GM23248 (cell line): Measurements from ENCODE around the gene VEGFC. TPM values are rescaled to one million over a fixed set of nuclear protein-coding genes. Genes with fewer than 3 reads are reported as not detected.

Experiments used
- DNase-seq: peaks from one replicate; pipeline ENCODE4 v3.0.0-alpha.2; 2015
- H2AFZ ChIP-seq: fragments of 200-600 bp; sonication (generic); 2 replicates; pipeline ENCODE4 v1.6.1; 2016; ENCODE audit warnings: antibody characterized with exemption
- H3F3A ChIP-seq: fragments of 200-600 bp; sonication (generic); 2 replicates; pipeline ENCODE4 v1.6.1; 2016; ENCODE audit warnings: mild to moderate bottlenecking, antibody characterized with exemption, mixed run types; ENCODE audit not compliant: insufficient read depth
- H3K27ac ChIP-seq: fragments of 200-600 bp; sonication (generic); 2 replicates; pipeline ENCODE4 v1.5.1; 2016; ENCODE audit warnings: mild to moderate bottlenecking
- H3K27me3 ChIP-seq: fragments of 200-600 bp; sonication (generic); replicated peaks from 2 replicates; pipeline ENCODE4 v1.6.1; 2016; ENCODE audit warnings: mild to moderate bottlenecking; ENCODE audit not compliant: insufficient read depth
- H3K36me3 ChIP-seq: fragments of 200-600 bp; sonication (generic); 2 replicates; pipeline ENCODE4 v1.6.1; 2016; ENCODE audit warnings: low read depth, mild to moderate bottlenecking
- H3K4me1 ChIP-seq: fragments of 200-600 bp; sonication (generic); 2 replicates; pipeline ENCODE4 v1.6.1; 2016; ENCODE audit warnings: mild to moderate bottlenecking; ENCODE audit not compliant: insufficient read depth
- H3K4me2 ChIP-seq: fragments of 200-600 bp; sonication (generic); one replicate; pipeline ENCODE4 v1.6.1; 2016; ENCODE audit warnings: mild to moderate bottlenecking; ENCODE audit not compliant: unreplicated experiment
- H3K4me3 ChIP-seq: fragments of 200-600 bp; sonication (generic); 2 replicates; pipeline ENCODE4 v1.5.1; 2016; ENCODE audit warnings: mild to moderate bottlenecking
- H3K79me2 ChIP-seq: fragments of 200-600 bp; sonication (generic); 2 replicates; pipeline ENCODE4 v1.6.1; 2016; ENCODE audit warnings: mild to moderate bottlenecking; ENCODE audit not compliant: insufficient read depth
- H3K9ac ChIP-seq: fragments of 200-600 bp; sonication (generic); 2 replicates; pipeline ENCODE4 v1.6.1; 2016; ENCODE audit warnings: mild to moderate bottlenecking
- H3K9me2 ChIP-seq: fragments of 200-600 bp; sonication (generic); 2 replicates; pipeline ENCODE4 v1.6.1; 2016; ENCODE audit warnings: mixed run types, mild to moderate bottlenecking, moderate library complexity; ENCODE audit not compliant: insufficient read depth
- H3K9me3 ChIP-seq: fragments of 200-600 bp; sonication (generic); one replicate; pipeline ENCODE4 v1.6.1; 2017; ENCODE audit warnings: low read depth
- H4K20me1 ChIP-seq: fragments of 200-600 bp; sonication (generic); 2 replicates; pipeline ENCODE4 v1.6.0; 2016; ENCODE audit not compliant: insufficient read depth
- EZH2 ChIP-seq: fragments of 200-600 bp; sonication (generic); IDR thresholded peaks from 2 replicates; pipeline ENCODE4 v1.6.1; 2018; ENCODE audit warnings: antibody characterized with exemption, mild to moderate bottlenecking; ENCODE audit not compliant: insufficient read depth, poor library complexity, severe bottlenecking
- EZH2phosphoT487 ChIP-seq: fragments of 200-600 bp; sonication (generic); IDR thresholded peaks from 2 replicates; pipeline ENCODE4 v1.6.1; 2018; ENCODE audit warnings: antibody characterized with exemption, moderate library complexity, mild to moderate bottlenecking, low read depth; ENCODE audit not compliant: insufficient read depth
- WGBS, 2 experiments: methylation state at CpG; one replicate each; pipeline ENCODE4 v1.1.6; 2015 to 2017; ENCODE audit warnings: low lambda C conversion rate in 2 of 2, low coverage in 1 of 2; ENCODE audit errors: missing lambda C conversion rate in 2 of 2; 5-methylcytosine and 5-hydroxymethylcytosine counted together
- in situ Hi-C: fragments of 300-500 bp; cut with MboI; formaldehyde crosslinking; loops from 2 replicates; pipeline ENCODE4 v1.15.0; 2020
- polyA plus RNA-seq: library from polyadenylated mRNA; unstranded; fragments of >200 nt; fragmentation: Nextera tagmentation; extraction: Ambion mirVana; gene quantifications from 2 replicates; pipeline ENCODE4 v1.2.1, GENCODE V29; 2016
- total RNA-seq: library from RNA; depleted of rRNA; stranded (reverse); fragments of >200 nt; shearing (Covaris generic); gene quantifications from 2 replicates; pipeline ENCODE4 v1.2.3, GENCODE V29; 2014

VEGFC gene
- total and polyA plus RNA-seq, 2 experiments from 2014 or later, result 21.7 to 56.3 TPM

DNA sequence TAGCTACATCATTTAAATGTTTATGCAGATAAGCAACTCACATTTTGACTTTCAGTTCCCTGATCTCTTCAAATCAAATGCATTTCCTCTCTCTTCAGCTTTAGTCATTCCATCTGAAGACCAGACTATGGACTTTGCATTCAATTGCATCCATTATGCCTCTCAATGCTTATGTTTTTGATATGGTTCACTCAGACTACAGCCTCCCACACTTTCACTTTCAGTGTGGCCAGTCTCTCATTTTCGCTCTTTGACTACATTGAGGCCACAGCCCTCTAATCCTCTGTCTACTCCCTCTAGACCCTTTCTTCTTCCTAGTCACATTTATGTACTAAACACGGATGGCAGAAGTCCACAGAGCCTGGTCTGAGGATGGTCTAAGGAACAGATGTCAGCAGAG is 24.5 kb upstream of the VEGFC start:
- no peaks in the 10 kb centered on the region for H3K36me3 ChIP-seq
- no peak overlapping the region for H2AFZ ChIP-seq
- H4K20me1 ChIP-seq, result no peaks in the 10 kb centered on the region
- no peak overlapping the region for H3K4me2 ChIP-seq
- no peak for DNase-seq
- in situ Hi-C loops, result no loop called here
- no peaks in the 10 kb centered on the region for H3K79me2 ChIP-seq
- H3K27me3 ChIP-seq, result no peaks in the 10 kb centered on the region
- H3K4me1 ChIP-seq, result peaks cover 34% of the 10 kb centered on the region
- TF ChIP-seq EZH2phosphoT487 (no peak), EZH2 (no peak)
- no peak overlapping the region for H3K9ac ChIP-seq
- WGBS, 2 experiments, result 89 to 97% methylated on average over 2 of the region's 2 CpGs
- peaks cover 8% of the 10 kb centered on the region; the same call in 1 of the 2 replicates for H3F3A ChIP-seq
- H3K4me3 ChIP-seq, result no peak overlapping the region
- H3K9me2 ChIP-seq, result no peaks in the 10 kb centered on the region
- no peaks in the 10 kb centered on the region for H3K9me3 ChIP-seq
- no peak overlapping the region for H3K27ac ChIP-seq

GRCh38 chr4:176814770-176815169 is 22.0 kb upstream of the VEGFC start:
- no peaks in the 10 kb centered on the region for H3K9me3 ChIP-seq
- H3K4me3 ChIP-seq, result peak overlapping the region; percentile 27
- no peaks in the 10 kb centered on the region for H3K27me3 ChIP-seq
- H3F3A ChIP-seq, result peaks cover 8% of the 10 kb centered on the region; the same call in 1 of the 2 replicates
- H4K20me1 ChIP-seq, result no peaks in the 10 kb centered on the region
- H3K9me2 ChIP-seq, result no peaks in the 10 kb centered on the region
- no peaks in the 10 kb centered on the region for H3K36me3 ChIP-seq
- peaks cover 34% of the 10 kb centered on the region for H3K4me1 ChIP-seq
- H3K4me2 ChIP-seq, result peak overlapping the region; percentile 39
- TF ChIP-seq EZH2, result no peak
- no peak for TF ChIP-seq EZH2phosphoT487
- 17 to 22% methylated on average over 6 of the region's 6 CpGs for WGBS, 2 experiments
- DNase-seq, result peak; percentile 82
- in situ Hi-C loops, result no loop called here
- H3K79me2 ChIP-seq, result no peaks in the 10 kb centered on the region
- peak overlapping the region; percentile 47 for H2AFZ ChIP-seq
- H3K27ac ChIP-seq, result peak overlapping the region; percentile 54
- no peak overlapping the region for H3K9ac ChIP-seq

DNA sequence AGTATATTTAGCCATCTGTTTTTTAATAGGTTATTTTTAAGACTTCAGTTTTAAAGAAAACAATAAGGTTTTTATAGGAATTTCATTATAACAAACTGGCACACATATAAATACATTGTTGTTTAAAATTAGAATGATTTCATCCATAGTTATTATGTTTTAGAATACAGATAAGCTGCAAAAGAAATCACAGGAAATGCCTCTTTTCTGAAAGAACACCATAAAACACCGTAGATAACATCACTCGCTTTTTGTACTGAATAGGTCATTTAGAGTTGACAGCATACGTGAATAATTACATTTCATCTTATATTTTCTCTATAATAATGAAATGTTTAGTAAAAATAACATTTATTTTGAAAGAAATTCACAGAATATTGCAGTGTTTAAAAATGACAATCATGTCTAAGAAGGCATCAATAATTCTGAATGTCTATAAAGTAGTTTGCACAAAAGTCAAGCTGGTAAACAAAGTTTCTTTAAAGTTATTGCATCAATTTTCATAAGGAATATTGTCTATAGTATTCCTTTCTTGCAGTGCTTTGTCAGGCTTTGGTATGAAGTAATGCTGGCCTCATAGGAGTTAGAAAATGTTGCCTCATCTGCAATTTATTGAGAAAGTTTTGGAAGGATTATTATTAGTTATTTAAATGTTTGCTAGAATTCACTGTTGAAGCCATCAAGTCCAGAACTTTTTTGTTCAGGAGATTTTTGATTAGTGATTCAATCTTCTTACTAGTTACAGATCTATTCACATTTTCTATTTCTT is 17.9 kb upstream of the VEGFC start:
- in situ Hi-C loops, result no loop called here
- Histone ChIP-seq H3K9me2 (no peaks in the 10 kb centered on the region), H3K4me1 (peaks cover 15% of the 10 kb centered on the region), H3K27me3 (no peaks in the 10 kb centered on the region), H3K9me3 (no peaks in the 10 kb centered on the region), H2AFZ (no peak overlapping the region), H3K27ac (no peak overlapping the region), H3K4me3 (no peak overlapping the region), H3K4me2 (no peak overlapping the region), H3K9ac (no peak overlapping the region), H3K36me3 (no peaks in the 10 kb centered on the region), H4K20me1 (no peaks in the 10 kb centered on the region), H3F3A (peaks cover 8% of the 10 kb centered on the region; the same call in 1 of the 2 replicates), H3K79me2 (no peaks in the 10 kb centered on the region)
- TF ChIP-seq EZH2, result no peak
- no peak for TF ChIP-seq EZH2phosphoT487
- peak; percentile 32 for DNase-seq
- WGBS, 2 experiments, result 92 to 99% methylated on average over 3 of the region's 3 CpGs

GRCh38 chr4:176806778-176807375 is 14.2 kb upstream of the VEGFC start:
- Histone ChIP-seq H4K20me1 (no peaks in the 10 kb centered on the region), H3F3A (no peaks in the 10 kb centered on the region), H3K9ac (no peak overlapping the region), H2AFZ (no peak overlapping the region), H3K9me2 (no peaks in the 10 kb centered on the region), H3K27me3 (no peaks in the 10 kb centered on the region), H3K4me3 (no peak overlapping the region), H3K4me2 (no peak overlapping the region), H3K79me2 (no peaks in the 10 kb centered on the region), H3K27ac (no peak overlapping the region), H3K9me3 (no peaks in the 10 kb centered on the region), H3K4me1 (0 out of 2 replicates have a peak, but pooled peaks cover under 1% of the 10 kb centered on the region), H3K36me3 (no peaks in the 10 kb centered on the region)
- in situ Hi-C loops, result no loop called here
- no peak for DNase-seq
- TF ChIP-seq EZH2phosphoT487 (no peak), EZH2 (no peak)
- 88 to 91% methylated on average over 5 of the region's 5 CpGs for WGBS, 2 experiments
